HCT116 (cell line): ENCODE results near the gene SPACA1. TPM values are rescaled to one million over a fixed set of nuclear protein-coding genes. Genes with fewer than 3 reads are reported as not detected.

Experiments
- ATAC-seq: fragments of 200-7000 bp; cut with Tn5 transposase; 2 replicates; pipeline ENCODE4 v1.9.1; 2020; ENCODE audit warnings: mild to moderate bottlenecking, moderate library complexity
- BruUV-seq: library from RNA; stranded (reverse); fragments of 400-500 nt; replicated peaks from 2 replicates; lab custom pipeline; 2021; lab: Mats Ljungman, UMichigan
- CTCF ChIA-PET: fragments of 300-600 bp; sonication (Branson Sonifier 250); formaldehyde crosslinking; loops from one replicate; lab custom pipeline; 2021; ENCODE audit warnings: antibody characterized with exemption; lab: Charles Lee
- POLR2A ChIA-PET: fragments of 300-600, 350-600 bp; sonication (Branson Sonifier 250); formaldehyde crosslinking; loops from one replicate; lab custom pipeline; 2021; ENCODE audit warnings: antibody characterized with exemption; lab: Charles Lee
- RAD21 ChIA-PET, 2 experiments: fragments of 300-600 bp; sonication (Branson Sonifier 250); formaldehyde crosslinking; loops; one replicate each; lab custom pipeline; 2023; ENCODE audit warnings: low total read pairs in 2 of 2; ENCODE audit not compliant: uncharacterized antibody in 2 of 2, unreplicated experiment in 2 of 2, low non-redundant PET in 1 of 2; lab: Charles Lee
- DNase-seq: peaks from one replicate; pipeline ENCODE4 v3.0.0-alpha.2; 2010; ENCODE audit warnings: low read depth, low spot score
- H2AFZ ChIP-seq: fragments of 200-600 bp; shearing (Covaris generic), sonication (generic); 2 replicates; pipeline ENCODE4 v1.6.1; 2017; ENCODE audit warnings: low read depth, mixed run types, mixed read lengths, antibody characterized with exemption, low read length; ENCODE audit not compliant: poor library complexity, severe bottlenecking
- H3K27ac ChIP-seq: 2 replicates; pipeline ENCODE4 v1.5.1; 2012; ENCODE audit warnings: low read depth, low read length
- H3K27me3 ChIP-seq: fragments of 200-600 bp; sonication (generic); 2 replicates; pipeline ENCODE4 v1.6.1; 2016; ENCODE audit warnings: mixed run types, low read length, mixed read lengths; ENCODE audit not compliant: insufficient read depth
- H3K36me3 ChIP-seq, 2 experiments: fragments of 200-500 bp in 1 of 2; fragments of 200-600 bp in 1 of 2; sonication (Bioruptor generic) in 1 of 2; sonication (generic) in 1 of 2; 2 replicates each; pipeline versions ENCODE4 v1.5.1 to v1.6.1; 2014 to 2016; ENCODE audit warnings: low read length in 2 of 2, inconsistent platforms in 1 of 2, mixed read lengths in 1 of 2, mixed run types in 1 of 2; ENCODE audit not compliant: insufficient read depth in 2 of 2, control insufficient read depth in 1 of 2
- H3K4me1 ChIP-seq, 2 experiments: fragments of 200-600 bp in 1 of 2; sonication (generic) in 1 of 2; 2 replicates each; pipeline versions ENCODE4 v1.5.1 to v1.6.1; 2012 to 2017; ENCODE audit warnings: low read length in 2 of 2, inconsistent platforms in 1 of 2, mild to moderate bottlenecking in 1 of 2, mixed read lengths in 1 of 2, mixed run types in 1 of 2, moderate library complexity in 1 of 2; ENCODE audit not compliant: insufficient read depth in 2 of 2, control insufficient read depth in 1 of 2
- H3K4me2 ChIP-seq: fragments of 200-600 bp; sonication (generic); 2 replicates; pipeline ENCODE4 v1.6.1; 2017; ENCODE audit warnings: mixed run types, low read length, mixed read lengths
- H3K4me3 ChIP-seq, 2 experiments: fragments of 200-600 bp in 1 of 2; sonication (generic) in 1 of 2; replicated peaks in 1 of 2; 2 replicates each; pipeline ENCODE4 v1.5.1; 2011 to 2016; ENCODE audit warnings: low read length in 2 of 2, control low read depth in 1 of 2, low read depth in 1 of 2, mild to moderate bottlenecking in 1 of 2, mixed read lengths in 1 of 2, mixed run types in 1 of 2
- H3K79me2 ChIP-seq: fragments of 200-600 bp; sonication (generic); 2 replicates; pipeline ENCODE4 v1.6.1; 2017; ENCODE audit warnings: mild to moderate bottlenecking, mixed run types, low read length, moderate library complexity, mixed read lengths; ENCODE audit not compliant: insufficient read depth
- H3K9ac ChIP-seq: fragments of 200-600 bp; sonication (generic); 2 replicates; pipeline ENCODE4 v1.6.1; 2016; ENCODE audit warnings: low read length, mixed read lengths
- H3K9me2 ChIP-seq: fragments of 200-600 bp; sonication (generic), shearing (Covaris generic); 2 replicates; pipeline ENCODE4 v1.6.1; 2017; ENCODE audit warnings: mixed run types, mild to moderate bottlenecking, moderate library complexity; ENCODE audit not compliant: insufficient read depth
- H3K9me3 ChIP-seq, 2 experiments: fragments of 200-500 bp in 1 of 2; fragments of 200-600 bp in 1 of 2; sonication (Bioruptor generic) in 1 of 2; sonication (generic) in 1 of 2; 2 replicates each; pipeline ENCODE4 v1.6.1; 2014 to 2017; ENCODE audit warnings: low read length in 2 of 2, mixed read lengths in 2 of 2, inconsistent platforms in 1 of 2, low read depth in 1 of 2, mild to moderate bottlenecking in 1 of 2, mixed run types in 1 of 2, moderate library complexity in 1 of 2; ENCODE audit not compliant: control insufficient read depth in 1 of 2, insufficient read depth in 1 of 2
- H4K20me1 ChIP-seq: fragments of 200-600 bp; sonication (generic), shearing (Covaris generic); 2 replicates; pipeline ENCODE4 v1.6.1; 2017; ENCODE audit warnings: mixed run types, mild to moderate bottlenecking, moderate library complexity; ENCODE audit not compliant: insufficient read depth
- CBX3 ChIP-seq: IDR thresholded peaks from 2 replicates; pipeline ENCODE4 v1.6.1; 2012; ENCODE audit warnings: low read depth
- CEBPB ChIP-seq: IDR thresholded peaks from 2 replicates; pipeline ENCODE4 v1.6.1; 2012; ENCODE audit warnings: low read depth
- EGR1 ChIP-seq: IDR thresholded peaks from 2 replicates; pipeline ENCODE4 v1.6.1; 2012; ENCODE audit warnings: low read depth
- ELF1 ChIP-seq: IDR thresholded peaks from 2 replicates; pipeline ENCODE4 v1.6.1; 2012; ENCODE audit warnings: low read depth, borderline replicate concordance
- EZH2phosphoT487 ChIP-seq: fragments of 200-600 bp; IDR thresholded peaks from 2 replicates; pipeline ENCODE4 v1.6.1; 2018; ENCODE audit warnings: antibody characterized with exemption, borderline replicate concordance
- FOSL1 ChIP-seq: IDR thresholded peaks from 2 replicates; pipeline ENCODE4 v1.6.1; 2012; ENCODE audit warnings: low read depth
- POLR2A ChIP-seq: IDR thresholded peaks from 2 replicates; pipeline ENCODE4 v1.7.0; 2011; ENCODE audit warnings: borderline replicate concordance; ENCODE audit not compliant: insufficient read depth, insufficient read length; ENCODE audit errors: extremely low read depth
- SIN3A ChIP-seq: IDR thresholded peaks from 2 replicates; pipeline ENCODE4 v1.6.1; 2012; ENCODE audit warnings: low read depth
- SRF ChIP-seq: IDR thresholded peaks from 2 replicates; pipeline ENCODE4 v1.6.1; 2012; ENCODE audit warnings: low read depth
- ZNF274 ChIP-seq: fragments of 200-500 bp; sonication (Bioruptor generic); IDR thresholded peaks from 2 replicates; pipeline ENCODE4 v1.6.1; 2014; ENCODE audit warnings: mild to moderate bottlenecking, low read depth, low read length, inconsistent platforms
- intact Hi-C: fragments of 100-400 bp; cut with micrococcal nuclease; formaldehyde crosslinking; loops from 2 replicates; pipeline ENCODE4 v1.10.0; 2022
- total RNA-seq: library from RNA; stranded (reverse); gene quantifications from one replicate; pipeline ENCODE4 v1.2.1, GENCODE V29; 2021; ENCODE audit not compliant: unreplicated experiment
- TF ChIP-seq, protein P1 (sequence below): IDR thresholded peaks from 2 replicates; pipeline ENCODE4 v1.6.1; 2012; ENCODE audit warnings: low read depth
- TF ChIP-seq, protein P2 (sequence below): IDR thresholded peaks from 2 replicates; pipeline ENCODE4 v1.6.1; 2012
- TF ChIP-seq, protein P3 (sequence below), 3 experiments: fragments of 200-600 bp in 1 of 3; sonication (generic) in 1 of 3; IDR thresholded peaks in 2 of 3; conservative IDR thresholded peaks in 1 of 3; 2 replicates each; pipeline ENCODE4 v1.5.1; 2012 to 2017; ENCODE audit warnings: low read depth in 2 of 3, low read length in 2 of 3, antibody characterized with exemption in 1 of 3, borderline replicate concordance in 1 of 3, control low read depth in 1 of 3, mild to moderate bottlenecking in 1 of 3, mixed read lengths in 1 of 3, mixed run types in 1 of 3, moderate library complexity in 1 of 3; ENCODE audit not compliant: insufficient read depth in 1 of 3

Gene SPACA1
- total RNA-seq, 1 experiment from 2014 or later = not detected

DNA sequence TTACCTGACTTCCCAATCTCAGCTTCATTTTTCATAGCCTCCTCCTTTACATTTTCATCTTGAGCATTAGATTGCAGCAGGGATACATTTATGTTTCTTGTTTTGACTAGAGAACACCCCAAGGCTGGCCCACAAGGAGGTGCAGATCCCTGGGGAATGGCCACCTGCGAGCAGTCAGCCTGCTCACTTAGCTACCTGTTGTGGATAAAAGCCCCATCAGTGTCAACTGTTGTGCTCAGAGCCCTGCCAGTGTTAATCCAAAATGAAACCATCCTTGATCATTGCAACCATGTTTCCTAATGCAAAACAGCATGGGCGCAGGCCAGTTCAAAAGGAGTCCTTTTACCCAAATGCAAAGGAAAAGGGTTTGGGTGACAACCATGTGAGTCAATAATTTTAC lies 67.7 kb downstream of the SPACA1 start:
- ATAC-seq (no peak), DNase-seq (no peak)
- Histone ChIP-seq H3K27me3 (peaks cover 51% of the 10 kb centered on the region), H3K79me2 (no peaks in the 10 kb centered on the region), H4K20me1 (no peaks in the 10 kb centered on the region), H3K4me3 (no peak overlapping the region), H3K36me3 (no peaks in the 10 kb centered on the region), H3K4me1 (no peaks in the 10 kb centered on the region), H3K9me3 (no peaks in the 10 kb centered on the region), H3K9me2 (no peaks in the 10 kb centered on the region), H3K9ac (no peak overlapping the region), H3K4me2 (no peak overlapping the region), H3K27ac (no peak overlapping the region), H2AFZ (no peak overlapping the region)
- ChIA-PET RAD21 (no interaction called here), POLR2A (no interaction called here), CTCF (no interaction called here)
- intact Hi-C loops = no loop called here
- TF ChIP-seq EZH2phosphoT487 (no peak), ELF1 (no peak), POLR2A (no peak), FOSL1 (no peak), SIN3A (no peak), EGR1 (no peak), CBX3 (no peak)
- TF ChIP-seq, protein P1, sequence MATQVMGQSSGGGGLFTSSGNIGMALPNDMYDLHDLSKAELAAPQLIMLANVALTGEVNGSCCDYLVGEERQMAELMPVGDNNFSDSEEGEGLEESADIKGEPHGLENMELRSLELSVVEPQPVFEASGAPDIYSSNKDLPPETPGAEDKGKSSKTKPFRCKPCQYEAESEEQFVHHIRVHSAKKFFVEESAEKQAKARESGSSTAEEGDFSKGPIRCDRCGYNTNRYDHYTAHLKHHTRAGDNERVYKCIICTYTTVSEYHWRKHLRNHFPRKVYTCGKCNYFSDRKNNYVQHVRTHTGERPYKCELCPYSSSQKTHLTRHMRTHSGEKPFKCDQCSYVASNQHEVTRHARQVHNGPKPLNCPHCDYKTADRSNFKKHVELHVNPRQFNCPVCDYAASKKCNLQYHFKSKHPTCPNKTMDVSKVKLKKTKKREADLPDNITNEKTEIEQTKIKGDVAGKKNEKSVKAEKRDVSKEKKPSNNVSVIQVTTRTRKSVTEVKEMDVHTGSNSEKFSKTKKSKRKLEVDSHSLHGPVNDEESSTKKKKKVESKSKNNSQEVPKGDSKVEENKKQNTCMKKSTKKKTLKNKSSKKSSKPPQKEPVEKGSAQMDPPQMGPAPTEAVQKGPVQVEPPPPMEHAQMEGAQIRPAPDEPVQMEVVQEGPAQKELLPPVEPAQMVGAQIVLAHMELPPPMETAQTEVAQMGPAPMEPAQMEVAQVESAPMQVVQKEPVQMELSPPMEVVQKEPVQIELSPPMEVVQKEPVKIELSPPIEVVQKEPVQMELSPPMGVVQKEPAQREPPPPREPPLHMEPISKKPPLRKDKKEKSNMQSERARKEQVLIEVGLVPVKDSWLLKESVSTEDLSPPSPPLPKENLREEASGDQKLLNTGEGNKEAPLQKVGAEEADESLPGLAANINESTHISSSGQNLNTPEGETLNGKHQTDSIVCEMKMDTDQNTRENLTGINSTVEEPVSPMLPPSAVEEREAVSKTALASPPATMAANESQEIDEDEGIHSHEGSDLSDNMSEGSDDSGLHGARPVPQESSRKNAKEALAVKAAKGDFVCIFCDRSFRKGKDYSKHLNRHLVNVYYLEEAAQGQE = no peak
- no TSS peak for BruUV-seq

DNA sequence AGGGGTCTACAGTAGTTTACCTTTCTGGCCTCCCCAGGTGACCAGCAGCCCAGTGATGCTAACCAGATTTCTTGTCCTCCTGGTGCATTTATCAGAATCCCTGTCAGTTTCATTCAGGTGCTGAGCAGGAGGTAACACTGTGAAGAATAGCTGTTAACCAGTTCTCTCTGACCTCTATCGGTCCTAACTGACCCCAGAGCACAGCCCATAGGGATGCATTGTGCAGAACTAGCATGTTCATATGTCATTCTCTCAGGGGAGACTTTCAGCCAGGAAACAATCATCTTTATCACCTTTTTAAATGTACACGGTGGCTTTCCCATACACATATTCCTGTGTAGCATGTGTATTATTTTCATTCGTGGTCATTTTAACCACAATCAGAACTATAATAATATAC lies 68.6 kb downstream of the SPACA1 start:
- POLR2A ChIA-PET = no interaction called here
- ATAC-seq (no peak), DNase-seq (no peak)
- Histone ChIP-seq H3K9ac (no peak overlapping the region), H3K4me3 (no peak overlapping the region), H3K9me2 (0 out of 2 replicates have a peak, but pooled peaks cover 3% of the 10 kb centered on the region), H3K36me3 (no peaks in the 10 kb centered on the region), H3K27ac (no peak overlapping the region), H4K20me1 (no peaks in the 10 kb centered on the region), H3K79me2 (no peaks in the 10 kb centered on the region), H3K27me3 (peaks cover 46% of the 10 kb centered on the region), H3K4me1 (no peaks in the 10 kb centered on the region), H3K4me2 (no peak overlapping the region), H3K9me3 (no peaks in the 10 kb centered on the region), H2AFZ (no peak overlapping the region)
- CTCF ChIA-PET = no interaction called here
- intact Hi-C loops = no loop called here
- no TSS peak for BruUV-seq
- TF ChIP-seq, protein P2, sequence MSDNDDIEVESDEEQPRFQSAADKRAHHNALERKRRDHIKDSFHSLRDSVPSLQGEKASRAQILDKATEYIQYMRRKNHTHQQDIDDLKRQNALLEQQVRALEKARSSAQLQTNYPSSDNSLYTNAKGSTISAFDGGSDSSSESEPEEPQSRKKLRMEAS = no peak
- TF ChIP-seq, protein P3, sequence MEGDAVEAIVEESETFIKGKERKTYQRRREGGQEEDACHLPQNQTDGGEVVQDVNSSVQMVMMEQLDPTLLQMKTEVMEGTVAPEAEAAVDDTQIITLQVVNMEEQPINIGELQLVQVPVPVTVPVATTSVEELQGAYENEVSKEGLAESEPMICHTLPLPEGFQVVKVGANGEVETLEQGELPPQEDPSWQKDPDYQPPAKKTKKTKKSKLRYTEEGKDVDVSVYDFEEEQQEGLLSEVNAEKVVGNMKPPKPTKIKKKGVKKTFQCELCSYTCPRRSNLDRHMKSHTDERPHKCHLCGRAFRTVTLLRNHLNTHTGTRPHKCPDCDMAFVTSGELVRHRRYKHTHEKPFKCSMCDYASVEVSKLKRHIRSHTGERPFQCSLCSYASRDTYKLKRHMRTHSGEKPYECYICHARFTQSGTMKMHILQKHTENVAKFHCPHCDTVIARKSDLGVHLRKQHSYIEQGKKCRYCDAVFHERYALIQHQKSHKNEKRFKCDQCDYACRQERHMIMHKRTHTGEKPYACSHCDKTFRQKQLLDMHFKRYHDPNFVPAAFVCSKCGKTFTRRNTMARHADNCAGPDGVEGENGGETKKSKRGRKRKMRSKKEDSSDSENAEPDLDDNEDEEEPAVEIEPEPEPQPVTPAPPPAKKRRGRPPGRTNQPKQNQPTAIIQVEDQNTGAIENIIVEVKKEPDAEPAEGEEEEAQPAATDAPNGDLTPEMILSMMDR (IDR thresholded peaks at IDR 0.05 in 2 of 3, conservative IDR thresholded peaks at IDR 0.05 in 1 of 3; ENCODE audit: borderline replicate concordance in 1 of 3, insufficient read depth in 1 of 3, low read depth in 2 of 3, low read length in 2 of 3) = no peak
- TF ChIP-seq FOSL1 (no peak), EGR1 (no peak), CEBPB (no peak), SRF (no peak), ELF1 (no peak), ZNF274 (no peak), SIN3A (no peak)
- RAD21 ChIA-PET = no interaction called here
